HG03159 (cell line): ENCODE results near the gene TP53INP2.
"Not testable (repeated sequence)": the region's sequence is repeated elsewhere in the genome, so short reads cannot be mapped to it uniquely, and the experiment has no call there.

ENCODE experiments used
- ATAC-seq: cut with Tn5 transposase; IDR thresholded peaks from one replicate; pipeline ENCODE4 v1.9.1; 2021; ENCODE audit warnings: mild to moderate bottlenecking, moderate library complexity; ENCODE audit not compliant: unreplicated experiment

Gene TP53INP2

GRCh38 chr20:34705397-34706301 is 1.5 kb downstream of the TP53INP2 start:
- ATAC-seq = no peak

GRCh38 chr20:34706302-34706875 is 2.2 kb downstream of the TP53INP2 start:
- no peak for ATAC-seq

DNA sequence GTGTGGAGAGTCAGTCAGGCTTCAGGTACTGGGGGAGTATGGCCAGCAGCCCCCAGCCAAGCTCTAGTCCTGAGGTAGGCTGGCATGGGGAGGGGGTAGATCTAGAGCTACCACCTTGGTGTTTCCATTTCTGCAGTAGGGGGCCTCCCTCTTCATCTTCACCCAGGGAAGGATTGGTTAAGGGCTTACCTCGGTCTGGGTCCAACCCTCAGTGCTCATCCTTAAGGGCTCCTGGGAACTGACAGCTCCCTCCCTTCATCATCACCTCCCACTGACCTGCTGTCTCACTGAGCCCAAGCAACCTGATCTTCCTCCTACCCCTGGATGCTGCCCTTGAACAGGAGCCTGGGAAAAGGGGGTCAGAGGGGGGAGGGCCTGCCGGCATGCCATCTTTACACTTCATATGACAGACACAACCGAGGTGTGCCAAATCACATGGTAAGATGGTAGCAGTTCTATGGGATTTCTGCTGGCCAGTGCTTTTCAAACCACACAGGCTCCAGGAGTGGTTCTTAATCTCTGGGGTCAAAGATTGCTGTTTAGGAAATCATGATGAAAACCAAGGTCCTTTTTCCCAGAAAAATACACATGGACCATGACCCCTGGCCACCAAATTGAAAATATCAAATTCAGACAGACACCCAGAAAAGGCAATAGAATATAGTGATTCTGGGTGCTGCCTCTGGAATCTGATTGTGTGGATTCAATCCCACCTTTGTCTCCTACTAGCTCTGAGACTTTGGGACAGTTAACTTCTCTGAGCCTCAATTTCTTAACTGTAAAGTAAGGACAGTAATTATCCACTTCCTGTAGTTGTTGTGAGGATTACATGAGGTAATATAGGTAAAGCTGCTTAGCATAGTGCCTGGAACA is 3.0 kb downstream of the TP53INP2 start:
- ATAC-seq = no peak

- peak; percentile 19 for ATAC-seq
Observed at GRCh38 chr20:34708621-34709043, 4.5 kb downstream of the TP53INP2 start.

DNA sequence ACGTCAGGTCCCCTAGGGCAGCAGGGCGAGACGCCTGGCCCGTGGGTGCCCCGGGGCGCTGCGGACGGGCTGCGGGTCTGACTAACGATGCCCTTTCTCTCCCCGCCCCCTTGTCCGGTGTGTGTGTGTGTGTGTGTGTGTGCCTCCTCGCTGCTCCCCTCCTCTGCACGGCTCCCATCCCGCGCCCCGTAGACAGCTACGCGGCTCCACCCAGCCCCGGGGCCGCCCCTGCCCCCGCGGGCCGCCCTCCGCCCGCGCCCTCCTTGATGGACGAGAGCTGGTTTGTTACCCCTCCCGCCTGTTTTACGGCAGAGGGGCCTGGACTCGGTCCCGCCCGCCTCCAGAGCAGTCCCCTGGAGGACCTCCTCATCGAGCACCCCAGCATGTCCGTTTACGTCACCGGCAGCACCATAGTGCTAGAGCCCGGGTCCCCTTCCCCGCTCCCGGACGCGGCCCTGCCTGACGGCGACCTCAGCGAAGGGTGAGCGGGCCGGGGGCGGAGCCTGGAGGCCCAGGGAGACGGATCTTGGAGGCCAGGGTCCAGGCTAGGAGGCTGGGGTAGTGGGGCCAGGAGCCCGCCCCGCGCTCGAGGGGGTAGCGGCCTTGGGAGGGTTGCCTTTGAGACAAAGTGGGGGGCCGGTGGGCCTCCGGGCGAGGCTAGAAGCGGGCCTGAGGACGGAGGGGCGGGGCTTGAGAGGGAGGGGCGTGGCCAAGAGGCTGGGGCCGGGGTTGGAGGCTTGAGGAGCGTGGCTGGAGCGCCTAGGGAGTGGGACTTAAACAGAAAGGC is 5.1 kb downstream of the TP53INP2 start:
- ATAC-seq = peak; percentile 41

- peak; percentile 16 for ATAC-seq
Observed at GRCh38 chr20:34709831-34710567, 5.9 kb downstream of the TP53INP2 start.

DNA sequence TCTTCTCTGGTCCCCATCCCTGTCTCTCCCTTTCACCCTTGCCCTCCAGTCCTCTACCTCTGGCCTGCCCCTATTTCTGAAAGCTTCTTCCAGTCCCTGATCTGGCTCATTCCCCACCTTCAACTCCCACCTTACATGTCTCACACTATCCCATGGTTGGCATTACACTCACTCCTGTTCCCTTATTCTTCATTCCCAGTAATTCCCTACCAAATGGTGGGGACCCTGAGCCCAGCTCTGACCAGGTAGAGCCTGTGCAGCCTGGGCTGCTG is 6.4 kb downstream of the TP53INP2 start:
- no peak for ATAC-seq

DNA sequence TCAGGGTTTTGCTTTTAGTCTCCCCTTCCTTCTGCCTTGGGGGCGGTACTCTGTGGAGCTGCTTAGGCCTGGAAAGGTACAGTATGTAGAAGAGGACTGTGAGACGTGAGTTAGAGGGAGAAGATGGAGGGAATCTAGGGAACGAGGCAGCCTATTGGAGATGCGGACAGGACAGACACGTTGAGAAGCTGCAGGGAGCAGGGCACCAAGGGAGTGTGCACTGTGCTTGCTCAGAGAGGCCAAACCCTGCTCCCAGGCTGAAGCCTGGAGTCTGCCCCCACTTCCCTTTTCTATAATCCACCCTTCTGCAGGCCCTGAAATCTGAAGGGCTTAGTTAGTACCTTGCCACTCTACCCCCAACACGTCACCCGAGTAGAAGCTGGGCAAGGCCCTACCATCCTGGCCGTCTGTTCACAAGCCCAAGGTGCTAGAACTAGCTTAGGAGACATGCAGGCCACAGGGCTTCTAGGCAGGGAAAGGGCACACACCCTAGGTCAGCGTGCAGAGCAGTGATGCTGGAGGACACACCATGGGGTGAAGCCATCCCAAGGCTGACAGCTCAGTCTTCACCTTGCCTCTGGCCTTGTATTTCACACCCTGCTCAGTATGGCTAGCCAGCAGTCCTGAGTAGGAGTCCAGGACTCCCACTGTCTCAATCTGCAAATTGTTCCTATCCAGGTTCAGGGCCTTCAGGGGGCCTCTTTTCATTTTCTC is 6.9 kb downstream of the TP53INP2 start:
- ATAC-seq = no peak

- no peak for ATAC-seq
Observed at GRCh38 chr20:34711813-34712430, 7.8 kb downstream of the TP53INP2 start.

DNA sequence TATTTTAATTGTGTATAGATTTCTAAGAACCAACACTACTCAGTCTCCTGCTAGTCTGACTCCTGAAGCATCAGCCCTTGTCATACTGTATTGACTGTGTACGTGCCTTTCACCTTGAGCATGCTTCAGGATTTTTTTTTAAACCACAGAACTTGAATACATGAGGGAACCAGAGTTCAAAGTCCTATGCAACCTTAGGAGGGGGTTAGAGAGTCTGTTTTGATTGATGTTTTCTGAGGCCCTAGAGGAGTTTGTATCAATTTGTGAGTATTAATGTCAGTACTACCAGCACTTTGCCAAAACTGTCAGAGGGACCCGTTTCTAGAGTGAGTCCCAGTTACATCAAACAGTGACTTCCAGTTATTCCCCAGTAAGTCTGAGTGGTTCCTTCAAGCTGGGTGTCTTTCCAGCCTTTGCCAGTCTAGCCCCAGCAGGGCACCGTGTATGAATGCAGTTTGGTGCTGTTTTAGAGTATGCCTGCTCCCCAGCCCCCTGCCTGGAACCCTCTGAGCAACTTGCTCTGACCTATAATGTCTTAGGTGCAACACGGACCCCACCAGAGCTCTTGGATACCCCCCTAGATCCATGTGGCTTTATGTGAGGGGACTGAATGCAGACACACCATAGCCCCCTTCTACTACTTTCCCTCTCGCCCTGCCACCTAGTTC is 8.5 kb downstream of the TP53INP2 start:
- ATAC-seq = no peak

DNA sequence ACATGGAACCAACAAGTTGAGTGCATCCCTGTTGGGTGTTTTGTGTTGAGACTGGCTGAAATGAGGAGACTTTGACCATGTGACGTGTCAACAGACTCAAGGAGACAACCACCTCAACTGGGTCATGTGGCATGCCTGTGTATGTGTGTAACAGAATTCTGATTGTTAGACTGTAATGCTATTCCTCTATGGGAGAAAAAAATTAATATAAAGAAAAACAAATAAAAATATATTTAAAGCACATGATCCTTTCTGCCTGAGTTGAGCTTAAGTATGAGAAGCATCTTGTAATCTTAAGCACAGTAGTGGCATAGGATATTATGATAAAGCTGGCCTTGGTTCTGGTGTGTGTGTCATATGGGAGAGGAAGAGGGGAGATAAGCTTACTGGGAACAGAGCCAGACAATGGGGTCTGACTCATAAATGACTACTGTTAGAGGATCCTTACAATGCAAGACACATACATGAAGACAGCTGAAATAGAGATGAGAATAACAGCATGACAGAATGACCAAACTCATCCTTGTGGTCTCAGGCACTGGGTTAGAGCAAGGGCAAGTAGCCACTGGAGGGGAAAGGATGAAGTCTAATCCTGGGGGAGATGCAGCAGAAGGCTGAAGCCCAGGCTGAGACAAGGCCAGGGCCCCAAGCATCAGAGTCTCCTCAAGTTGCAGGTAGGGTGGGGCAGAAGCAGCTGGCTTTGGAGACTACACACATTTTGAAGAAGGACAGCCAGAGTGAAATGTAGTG is 9.2 kb downstream of the TP53INP2 start:
- no peak for ATAC-seq

- not testable (repeated sequence) for ATAC-seq
Observed at GRCh38 chr20:34713944-34714515, 9.9 kb downstream of the TP53INP2 start.

- ATAC-seq = no peak
Observed at GRCh38 chr20:34715384-34715783, 11.2 kb downstream of the TP53INP2 start.

GRCh38 chr20:34716921-34717229 is 12.7 kb downstream of the TP53INP2 start:
- ATAC-seq = no peak

DNA sequence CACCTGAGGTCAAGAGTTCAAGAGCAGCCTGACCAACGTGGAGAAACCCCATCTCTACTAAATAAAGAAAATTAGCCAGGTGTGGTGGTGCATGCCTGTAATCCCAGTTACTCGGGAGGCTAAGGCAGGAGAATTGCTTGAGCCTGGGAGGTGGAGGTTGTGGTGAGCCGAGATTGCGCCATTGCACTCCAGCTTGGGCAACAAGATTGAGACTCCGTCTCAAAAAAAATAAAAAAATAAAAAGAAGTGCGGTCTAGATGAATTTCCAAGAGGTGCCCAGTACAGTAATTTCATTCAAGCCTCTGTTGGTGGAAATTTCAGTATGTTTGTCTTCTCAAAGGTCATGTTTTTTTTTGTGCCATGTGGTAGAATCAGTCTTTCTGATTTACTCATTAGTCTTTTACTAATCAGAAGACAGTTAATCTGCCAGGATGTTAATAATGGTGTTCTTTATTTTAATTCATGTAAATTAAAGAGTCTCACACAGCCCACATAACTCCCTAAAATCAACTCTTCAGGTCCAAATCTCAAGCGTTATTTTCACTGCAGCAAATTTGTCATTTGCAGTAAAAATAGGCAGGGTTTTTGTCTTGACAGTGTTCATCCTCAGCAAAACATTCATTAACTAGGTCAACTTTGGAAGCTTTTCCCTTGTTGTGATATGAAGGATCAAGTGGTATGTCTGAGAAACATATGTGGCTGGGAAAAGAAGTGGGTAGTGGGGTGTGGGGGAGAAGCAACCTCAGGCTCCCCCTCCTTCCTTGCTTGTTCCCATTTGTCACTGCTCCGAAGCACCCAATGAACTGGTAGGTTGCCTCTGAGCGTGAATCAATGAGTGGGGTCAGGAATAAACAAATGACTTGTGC is 13.3 kb downstream of the TP53INP2 start:
- no peak for ATAC-seq

GRCh38 chr20:34719242-34720017 is 15.3 kb downstream of the TP53INP2 start:
- peak; percentile 82 for ATAC-seq
